GM12878 (cell line): ENCODE data around the gene SUN5. TPM values are rescaled to one million over a fixed set of nuclear protein-coding genes. Genes with fewer than 3 reads are reported as not detected.

ENCODE experiments used
- ATAC-seq: fragments of 200-7000 bp; cut with Tn5 transposase; 3 replicates; pipeline ENCODE4 v1.9.1; 2020; ENCODE audit warnings: mild to moderate bottlenecking, moderate library complexity
- BruUV-seq: library from RNA; stranded (reverse); fragments of 400-500 nt; replicated peaks from 2 replicates; lab custom pipeline; 2021; lab: Mats Ljungman, UMichigan
- CTCF ChIA-PET: fragments of 300-600 bp; sonication (Branson Sonifier 250); formaldehyde crosslinking; extraction: SDS; loops from one replicate; lab custom pipeline; 2021; ENCODE audit warnings: inconsistent platforms; lab: Yijun Ruan, JAX
- POLR2A ChIA-PET: fragments of 350-600 bp; formaldehyde crosslinking; extraction: SDS; loops from one replicate; lab custom pipeline; 2021; ENCODE audit warnings: inconsistent platforms; lab: Charles Lee
- RAD21 ChIA-PET: fragments of 300-600 bp; sonication (Branson Sonifier 250); formaldehyde crosslinking; loops from one replicate; lab custom pipeline; 2023; ENCODE audit warnings: antibody characterized with exemption; ENCODE audit not compliant: unreplicated experiment; lab: Charles Lee
- SMC1A ChIA-PET: fragments of 300-600 bp; sonication (Branson Sonifier 250); formaldehyde crosslinking; loops from one replicate; lab custom pipeline; 2023; ENCODE audit not compliant: unreplicated experiment, uncharacterized antibody; lab: Charles Lee
- DNase-seq: peaks from one replicate; pipeline ENCODE4 v3.0.0-alpha.2; 2011; ENCODE audit warnings: low read depth, low spot score
- FAIRE-seq: peaks from 3 replicates; lab custom pipeline; 2011; peaks lifted over from hg19 to GRCh38; lab: Jason Lieb, UNC
- H2AFZ ChIP-seq: 2 replicates; pipeline ENCODE4 v1.6.0; 2011; ENCODE audit warnings: low read depth, low read length, control low read depth; ENCODE audit not compliant: control insufficient read depth
- H3K27ac ChIP-seq: 2 replicates; pipeline ENCODE4 v1.5.1; 2011; ENCODE audit warnings: control low read depth; ENCODE audit not compliant: control insufficient read depth, insufficient read depth
- H3K27me3 ChIP-seq, 2 experiments: replicated peaks in 1 of 2; 2 replicates each; pipeline versions ENCODE4 v1.6.0 to v1.6.1; 2011; ENCODE audit warnings: low read length in 1 of 2; ENCODE audit not compliant: control insufficient read depth in 2 of 2, insufficient read depth in 2 of 2
- H3K36me3 ChIP-seq, 2 experiments: 2 replicates each; pipeline ENCODE4 v1.5.1; 2011; ENCODE audit warnings: low read length in 1 of 2; ENCODE audit not compliant: control insufficient read depth in 2 of 2, insufficient read depth in 2 of 2
- H3K4me1 ChIP-seq: 2 replicates; pipeline ENCODE4 v1.6.1; 2011; ENCODE audit warnings: mild to moderate bottlenecking, low read length, moderate library complexity, mixed read lengths; ENCODE audit not compliant: control insufficient read depth, insufficient read depth
- H3K4me2 ChIP-seq: 2 replicates; pipeline ENCODE4 v1.6.0; 2011; ENCODE audit warnings: control low read depth; ENCODE audit not compliant: control insufficient read depth, insufficient read depth
- H3K4me3 ChIP-seq: fragments of 200-600 bp; sonication (generic); 2 replicates; pipeline ENCODE4 v1.5.1; 2016
- H3K79me2 ChIP-seq: 2 replicates; pipeline ENCODE4 v1.6.0; 2011; ENCODE audit warnings: low read length; ENCODE audit not compliant: control insufficient read depth, insufficient read depth
- H3K9ac ChIP-seq: 2 replicates; pipeline ENCODE4 v1.8.0; 2011; ENCODE audit warnings: low read length, control low read depth, mixed read lengths; ENCODE audit not compliant: control insufficient read depth, insufficient read depth
- H3K9me3 ChIP-seq: replicated peaks from 3 replicates; pipeline ENCODE4 v1.5.1; 2011; ENCODE audit warnings: mild to moderate bottlenecking, low read length; ENCODE audit not compliant: control insufficient read depth, insufficient read depth
- H4K20me1 ChIP-seq: 2 replicates; pipeline ENCODE4 v1.6.0; 2011; ENCODE audit not compliant: control insufficient read depth, insufficient read depth
- CHD1 ChIP-seq: IDR thresholded peaks from 2 replicates; pipeline ENCODE4 v1.6.1; 2012; ENCODE audit warnings: low read depth, low read length, improper control_type of control experiment
- GATAD2B ChIP-seq: fragments of 450-650 bp; conservative IDR thresholded peaks from 2 replicates; pipeline ENCODE4 v1.6.1; 2017; ENCODE audit warnings: low read depth, mild to moderate bottlenecking, moderate library complexity
- PRDM15 ChIP-seq: fragments of 450-650 bp; formaldehyde crosslinking; IDR thresholded peaks from 2 replicates; pipeline ENCODE4 v1.4.0; 2020; ENCODE audit warnings: mild to moderate bottlenecking, moderate library complexity
- RBBP5 ChIP-seq: fragments of 200-600 bp; sonication (generic); conservative IDR thresholded peaks from 2 replicates; pipeline ENCODE4 v1.6.1; 2016
- RELB ChIP-seq: fragments of 450-650 bp; IDR thresholded peaks from 2 replicates; pipeline ENCODE4 v1.6.1; 2017; ENCODE audit warnings: low read depth, mild to moderate bottlenecking, moderate library complexity
- WGBS: methylation state at CpG from one replicate; pipeline ENCODE4 v1.1.6; 2016; ENCODE audit warnings: low lambda C conversion rate; ENCODE audit not compliant: insufficient replicate concordance, insufficient coverage; ENCODE audit errors: missing lambda C conversion rate; 5-methylcytosine and 5-hydroxymethylcytosine counted together
- in situ Hi-C: fragments of 300-500 bp; cut with MboI; formaldehyde crosslinking; loops from 9 replicates; pipeline ENCODE4 v1.14.3; 2018; ENCODE audit warnings: mixed read lengths
- intact Hi-C: fragments of 100-400 bp; cut with micrococcal nuclease; formaldehyde crosslinking; loops from one replicate; pipeline ENCODE4 v1.14.2; 2022; ENCODE audit not compliant: unreplicated experiment
- polyA plus RNA-seq, 11 experiments: library from polyadenylated mRNA; depleted of rRNA in 4 of 11; unstranded in 6 of 11; stranded (reverse) in 5 of 11; fragments of >200 nt; fragmentation: Nextera tagmentation in 4 of 11; fragmentation: Illumina TruSeq in 1 of 11; extraction: Ambion mirVana in 4 of 11; extraction: Trizol in 1 of 11; gene quantifications; 1 replicate in 1 of 11; 2 replicates in 10 of 11; pipeline versions ENCODE4 v1.2.1 to v1.2.3, GENCODE V29; 2011 to 2016; ENCODE audit warnings: inconsistent platforms in 2 of 11, missing spikeins in 2 of 11, low read depth in 1 of 11
- total RNA-seq, 4 experiments: library from RNA; depleted of rRNA in 3 of 4; stranded (reverse); fragments of >200 nt in 3 of 4; fragmentation: Illumina TruSeq in 1 of 4; extraction: Trizol in 1 of 4; gene quantifications; 2 replicates each; pipeline versions ENCODE4 v1.2.1 to v1.2.3, GENCODE V29; 2013 to 2021
- TF ChIP-seq, protein P1 (sequence below): fragments of 450-650 bp; IDR thresholded peaks from 2 replicates; pipeline ENCODE4 v1.6.1; 2017; ENCODE audit warnings: mild to moderate bottlenecking, low read depth, inconsistent platforms; ENCODE audit not compliant: poor library complexity, severe bottlenecking

Gene SUN5
- total and polyA plus RNA-seq, 10 of the 15 experiments (the other 5 are each of a cell fraction or from before 2014, with no cell fraction given): not detected

- no TSS peak for BruUV-seq
Measured at GRCh38 chr20:32984631-32985354, 19.4 kb downstream of the SUN5 start.

More at GRCh38 chr20:32984631-32985354, 19.4 kb downstream of the SUN5 start:
- TF ChIP-seq, protein P1, sequence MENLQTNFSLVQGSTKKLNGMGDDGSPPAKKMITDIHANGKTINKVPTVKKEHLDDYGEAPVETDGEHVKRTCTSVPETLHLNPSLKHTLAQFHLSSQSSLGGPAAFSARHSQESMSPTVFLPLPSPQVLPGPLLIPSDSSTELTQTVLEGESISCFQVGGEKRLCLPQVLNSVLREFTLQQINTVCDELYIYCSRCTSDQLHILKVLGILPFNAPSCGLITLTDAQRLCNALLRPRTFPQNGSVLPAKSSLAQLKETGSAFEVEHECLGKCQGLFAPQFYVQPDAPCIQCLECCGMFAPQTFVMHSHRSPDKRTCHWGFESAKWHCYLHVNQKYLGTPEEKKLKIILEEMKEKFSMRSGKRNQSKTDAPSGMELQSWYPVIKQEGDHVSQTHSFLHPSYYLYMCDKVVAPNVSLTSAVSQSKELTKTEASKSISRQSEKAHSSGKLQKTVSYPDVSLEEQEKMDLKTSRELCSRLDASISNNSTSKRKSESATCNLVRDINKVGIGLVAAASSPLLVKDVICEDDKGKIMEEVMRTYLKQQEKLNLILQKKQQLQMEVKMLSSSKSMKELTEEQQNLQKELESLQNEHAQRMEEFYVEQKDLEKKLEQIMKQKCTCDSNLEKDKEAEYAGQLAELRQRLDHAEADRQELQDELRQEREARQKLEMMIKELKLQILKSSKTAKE: no peak
- TF ChIP-seq GATAD2B: no peak
- TF ChIP-seq CHD1: no peak
- TF ChIP-seq RBBP5: no peak
- TF ChIP-seq PRDM15 (CRISPR knock-in tag): no peak
- no peak for TF ChIP-seq RELB
- DNase-seq: no peak
- ChIA-PET RAD21 (no interaction called here), SMC1A (no interaction called here), CTCF (no interaction called here), POLR2A (no interaction called here)
- Histone ChIP-seq H3K9ac (no peak overlapping the region), H3K36me3 (no peaks in the 10 kb centered on the region), H3K27ac (no peak overlapping the region), H3K79me2 (no peaks in the 10 kb centered on the region), H3K4me1 (no peaks in the 10 kb centered on the region), H3K4me2 (no peak overlapping the region), H3K27me3 (no peaks in the 10 kb centered on the region; a peak in 2 of 4 replicates), H4K20me1 (no peaks in the 10 kb centered on the region), H3K9me3 (no peaks in the 10 kb centered on the region), H3K4me3 (no peak overlapping the region), H2AFZ (no peak overlapping the region)
- in situ Hi-C loops: no loop called here
- intact Hi-C loops: no loop called here
- WGBS: 15% methylated on average over 9 of the region's 9 CpGs
- no peak for FAIRE-seq
- ATAC-seq: no peak
